Endothelial cell of umbilical vein (primary cell): Measurements from ENCODE around the gene SNW1. TPM values are rescaled to one million over a fixed set of nuclear protein-coding genes. Genes with fewer than 3 reads are reported as not detected.

Experiments used
- BruUV-seq: library from RNA; stranded (reverse); fragments of 400-500 nt; replicated peaks from 2 replicates; lab custom pipeline; 2021; lab: Mats Ljungman, UMichigan
- CTCF ChIA-PET: fragments of 300-600, 350-600 bp; sonication (Branson Sonifier 250); formaldehyde crosslinking; loops from one replicate; lab custom pipeline; 2021; ENCODE audit warnings: antibody characterized with exemption, inconsistent platforms; lab: Charles Lee
- POLR2A ChIA-PET: fragments of 300-600, 350-600 bp; sonication (Branson Sonifier 250); formaldehyde crosslinking; loops from one replicate; lab custom pipeline; 2021; ENCODE audit warnings: antibody characterized with exemption, inconsistent platforms; lab: Charles Lee
- DNase-seq: peaks from one replicate; pipeline ENCODE4 v3.0.0-alpha.2; 2011; ENCODE audit warnings: low read depth, low spot score
- FAIRE-seq: peaks from 2 replicates; lab custom pipeline; 2011; peaks lifted over from hg19 to GRCh38; lab: Jason Lieb, UNC
- H2AFZ ChIP-seq: 2 replicates; pipeline ENCODE4 v1.6.0; 2012; ENCODE audit warnings: low read depth, low read length, control low read depth, inconsistent platforms
- H3K27ac ChIP-seq: 2 replicates; pipeline ENCODE4 v1.5.1; 2011; ENCODE audit warnings: low read depth, mild to moderate bottlenecking, control low read depth, low read length, moderate library complexity; ENCODE audit not compliant: insufficient read depth
- H3K27me3 ChIP-seq, 2 experiments: 2 replicates each; pipeline versions ENCODE4 v1.6.0 to v1.6.1; 2011; ENCODE audit warnings: low read length in 2 of 2, mixed read lengths in 1 of 2; ENCODE audit not compliant: control insufficient read depth in 2 of 2, insufficient read depth in 2 of 2
- H3K36me3 ChIP-seq, 2 experiments: 2 replicates in 1 of 2; 3 replicates in 1 of 2; pipeline ENCODE4 v1.5.1; 2011; ENCODE audit warnings: low read length in 2 of 2, mild to moderate bottlenecking in 1 of 2, moderate library complexity in 1 of 2; ENCODE audit not compliant: control insufficient read depth in 2 of 2, insufficient read depth in 2 of 2; ENCODE audit errors: extremely low read depth in 1 of 2
- H3K4me1 ChIP-seq: 3 replicates; pipeline ENCODE4 v1.5.1; 2011; ENCODE audit warnings: mild to moderate bottlenecking, low read length; ENCODE audit not compliant: control insufficient read depth, insufficient read depth; ENCODE audit errors: extremely low read depth
- H3K4me2 ChIP-seq: 2 replicates; pipeline ENCODE4 v1.6.1; 2011; ENCODE audit warnings: low read length, control low read depth, mixed read lengths; ENCODE audit not compliant: insufficient read depth
- H3K4me3 ChIP-seq, 3 experiments: fragments of 200-600 bp in 1 of 3; sonication (generic), shearing (Covaris generic) in 1 of 3; replicated peaks in 1 of 3; 2 replicates each; pipeline ENCODE4 v1.5.1; 2011 to 2016; ENCODE audit warnings: control low read depth in 3 of 3, low read length in 3 of 3, mild to moderate bottlenecking in 2 of 3, inconsistent platforms in 1 of 3, low read depth in 1 of 3, moderate library complexity in 1 of 3; ENCODE audit not compliant: insufficient read depth in 1 of 3
- H3K79me2 ChIP-seq: 2 replicates; pipeline ENCODE4 v1.6.0; 2012; ENCODE audit warnings: low read length, inconsistent platforms; ENCODE audit not compliant: control insufficient read depth, insufficient read depth
- H3K9ac ChIP-seq: replicated peaks from 2 replicates; pipeline ENCODE3; 2011; ENCODE audit warnings: low read length, control low read depth; ENCODE audit not compliant: insufficient read depth; ENCODE audit errors: extremely low read depth
- H3K9me1 ChIP-seq: replicated peaks from 3 replicates; pipeline ENCODE4 v1.6.0; 2011; ENCODE audit warnings: mild to moderate bottlenecking, low read length; ENCODE audit not compliant: control insufficient read depth, insufficient read depth; ENCODE audit errors: extremely low read depth
- H3K9me3 ChIP-seq: replicated peaks from 2 replicates; pipeline ENCODE4 v1.5.1; 2012; ENCODE audit warnings: low read length, inconsistent platforms; ENCODE audit not compliant: control insufficient read depth, insufficient read depth
- H4K20me1 ChIP-seq: replicated peaks from 2 replicates; pipeline ENCODE3; 2011; ENCODE audit warnings: mild to moderate bottlenecking, low read length; ENCODE audit not compliant: control insufficient read depth, insufficient read depth; ENCODE audit errors: extremely low read depth
- EZH2 ChIP-seq: IDR thresholded peaks from 2 replicates; pipeline ENCODE4 v1.6.1; 2012; ENCODE audit warnings: borderline replicate concordance, low read depth, mild to moderate bottlenecking, moderate library complexity, low read length, inconsistent platforms; ENCODE audit not compliant: severe bottlenecking
- FOS ChIP-seq: IDR thresholded peaks from 2 replicates; pipeline ENCODE4 v1.6.1; 2011; ENCODE audit warnings: mild to moderate bottlenecking, low read length, moderate library complexity, borderline replicate concordance; ENCODE audit not compliant: insufficient read depth
- GATA2 ChIP-seq: IDR thresholded peaks from 2 replicates; pipeline ENCODE4 v1.7.0; 2011; ENCODE audit warnings: low read depth, mild to moderate bottlenecking, moderate library complexity, mixed read lengths, low read length; ENCODE audit not compliant: insufficient read length, insufficient read depth
- JUN ChIP-seq: IDR thresholded peaks from 2 replicates; pipeline ENCODE4 v1.6.1; 2011; ENCODE audit warnings: borderline replicate concordance, low read depth; ENCODE audit not compliant: insufficient read length, insufficient read depth
- MYC ChIP-seq: IDR thresholded peaks from one replicate; pipeline ENCODE4 v1.6.1; 2011; ENCODE audit warnings: mild to moderate bottlenecking, low read depth, low read length
- POLR2A ChIP-seq: IDR thresholded peaks from 2 replicates; pipeline ENCODE4 v1.6.1; 2012; ENCODE audit warnings: low read depth, mild to moderate bottlenecking, control low read depth, low read length
- POLR2AphosphoS5 ChIP-seq: IDR thresholded peaks from 2 replicates; pipeline ENCODE4 v1.6.1; 2012; ENCODE audit warnings: low read depth, mild to moderate bottlenecking, control low read depth, low read length, moderate library complexity; ENCODE audit not compliant: insufficient read depth
- dilution Hi-C: fragments of 300-500 bp; cut with MboI; formaldehyde crosslinking; loops from one replicate; pipeline ENCODE4 v1.15.0; 2019; ENCODE audit warnings: low sequenced_read_pairs; ENCODE audit not compliant: extremely low pct_ligation_motif_present
- intact Hi-C: fragments of 100-400 bp; cut with micrococcal nuclease; formaldehyde crosslinking; loops from one replicate; pipeline ENCODE4 v1.10.0; 2022
- polyA plus RNA-seq, 4 experiments: library from polyadenylated mRNA; depleted of rRNA in 3 of 4; stranded (reverse) in 3 of 4; unstranded in 1 of 4; fragments of >200 nt; gene quantifications; 2 replicates each; pipeline versions ENCODE4 v1.2.1 to v1.2.3, GENCODE V29; 2011 to 2012; ENCODE audit warnings: missing spikeins in 1 of 4
- total RNA-seq: library from RNA; stranded (reverse); gene quantifications from 2 replicates; pipeline ENCODE4 v1.2.3, GENCODE V29; 2021
- TF ChIP-seq, protein P1 (sequence below): IDR thresholded peaks from 2 replicates; pipeline ENCODE4 v1.6.1; 2011; ENCODE audit not compliant: insufficient read depth, insufficient read length
- TF ChIP-seq, protein P2 (sequence below), 2 donors: IDR thresholded peaks; 1 replicate in 1 of 2; 2 replicates in 1 of 2; pipeline ENCODE4 v1.5.1; 2011; ENCODE audit warnings: low read length in 2 of 2, mild to moderate bottlenecking in 2 of 2, moderate library complexity in 2 of 2, control low read depth in 1 of 2, inconsistent platforms in 1 of 2, low read depth in 1 of 2; ENCODE audit not compliant: insufficient read depth in 1 of 2; ENCODE audit errors: extremely low read depth in 1 of 2

SNW1 gene
- total and polyA plus RNA-seq, 2 donors (not counting 3 experiments of a cell fraction or from before 2014, with no cell fraction given): 14.3 to 104 TPM

DNA sequence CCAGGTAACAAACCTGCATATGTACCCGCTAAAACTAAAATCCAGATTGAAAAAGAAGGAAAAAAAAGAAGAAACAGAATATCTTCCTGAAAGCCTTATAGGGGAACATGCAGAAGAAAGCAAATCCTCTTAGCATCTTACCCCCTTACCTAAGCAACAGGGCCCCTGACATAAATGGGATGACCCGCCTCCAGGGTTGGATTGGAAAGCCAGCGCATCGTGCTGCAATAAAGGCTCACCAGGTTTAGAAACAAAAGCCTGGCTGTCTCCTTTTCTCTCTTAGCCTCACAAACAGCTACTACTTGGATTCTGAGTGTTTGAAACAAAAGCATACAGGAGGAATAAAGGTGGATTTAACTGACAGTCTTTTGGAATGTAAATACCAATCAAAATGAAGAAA, 25.2 kb upstream of the SNW1 start:
- DNase-seq (no peak), FAIRE-seq (no peak)
- ChIA-PET POLR2A (no interaction called here), CTCF (no interaction called here)
- H3K9ac ChIP-seq: no peak overlapping the region
- no peak overlapping the region for H3K4me2 ChIP-seq
- TF ChIP-seq, protein P1, sequence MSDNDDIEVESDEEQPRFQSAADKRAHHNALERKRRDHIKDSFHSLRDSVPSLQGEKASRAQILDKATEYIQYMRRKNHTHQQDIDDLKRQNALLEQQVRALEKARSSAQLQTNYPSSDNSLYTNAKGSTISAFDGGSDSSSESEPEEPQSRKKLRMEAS: no peak
- TF ChIP-seq GATA2 (no peak), JUN (no peak), MYC (no peak), POLR2AphosphoS5 (no peak), POLR2A (no peak), FOS (no peak), EZH2 (no peak)
- TF ChIP-seq, protein P2, sequence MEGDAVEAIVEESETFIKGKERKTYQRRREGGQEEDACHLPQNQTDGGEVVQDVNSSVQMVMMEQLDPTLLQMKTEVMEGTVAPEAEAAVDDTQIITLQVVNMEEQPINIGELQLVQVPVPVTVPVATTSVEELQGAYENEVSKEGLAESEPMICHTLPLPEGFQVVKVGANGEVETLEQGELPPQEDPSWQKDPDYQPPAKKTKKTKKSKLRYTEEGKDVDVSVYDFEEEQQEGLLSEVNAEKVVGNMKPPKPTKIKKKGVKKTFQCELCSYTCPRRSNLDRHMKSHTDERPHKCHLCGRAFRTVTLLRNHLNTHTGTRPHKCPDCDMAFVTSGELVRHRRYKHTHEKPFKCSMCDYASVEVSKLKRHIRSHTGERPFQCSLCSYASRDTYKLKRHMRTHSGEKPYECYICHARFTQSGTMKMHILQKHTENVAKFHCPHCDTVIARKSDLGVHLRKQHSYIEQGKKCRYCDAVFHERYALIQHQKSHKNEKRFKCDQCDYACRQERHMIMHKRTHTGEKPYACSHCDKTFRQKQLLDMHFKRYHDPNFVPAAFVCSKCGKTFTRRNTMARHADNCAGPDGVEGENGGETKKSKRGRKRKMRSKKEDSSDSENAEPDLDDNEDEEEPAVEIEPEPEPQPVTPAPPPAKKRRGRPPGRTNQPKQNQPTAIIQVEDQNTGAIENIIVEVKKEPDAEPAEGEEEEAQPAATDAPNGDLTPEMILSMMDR (IDR thresholded peaks at IDR 0.05; ENCODE audit: extremely low read depth in 1 of 2, insufficient read depth in 1 of 2, low read depth in 1 of 2, low read length in 2 of 2): no peak
- no peak overlapping the region for H2AFZ ChIP-seq
- no peaks in the 10 kb centered on the region for H3K36me3 ChIP-seq
- H3K4me3 ChIP-seq: no peak overlapping the region
- no peaks in the 10 kb centered on the region for H3K79me2 ChIP-seq
- no peaks in the 10 kb centered on the region for H3K4me1 ChIP-seq
- no peak overlapping the region for H3K27ac ChIP-seq
- intact Hi-C loops (no loop called here), dilution Hi-C loops (no loop called here)
- H3K27me3 ChIP-seq: peaks cover under 1 to 4% of the 10 kb centered on the region in 2 experiments
- H4K20me1 ChIP-seq: no peaks in the 10 kb centered on the region
- no peaks in the 10 kb centered on the region for H3K9me1 ChIP-seq
- BruUV-seq: no TSS peak
- H3K9me3 ChIP-seq: no peaks in the 10 kb centered on the region
